Progenitor cell of endocrine pancreas (in vitro differentiated cells): Measurements from ENCODE around the gene FZD10. TPM values are rescaled to one million over a fixed set of nuclear protein-coding genes. Genes with fewer than 3 reads are reported as not detected.

Experiments
- DNase-seq: peaks from one replicate; pipeline ENCODE4 v3.0.0; 2021; ENCODE audit warnings: low spot score; ENCODE audit not compliant: unreplicated experiment
- H3K27ac Mint-ChIP-seq: 2 replicates; pipeline ENCODE4 v1.8.0; 2021; ENCODE audit warnings: mild to moderate bottlenecking, moderate library complexity, mixed read lengths
- H3K27me3 Mint-ChIP-seq: 2 replicates; pipeline ENCODE4 v1.8.0; 2021; ENCODE audit warnings: mixed read lengths
- H3K36me3 Mint-ChIP-seq: 2 replicates; pipeline ENCODE4 v1.8.0; 2022; ENCODE audit warnings: mixed read lengths; ENCODE audit not compliant: insufficient read depth
- H3K4me1 Mint-ChIP-seq: 2 replicates; pipeline ENCODE4 v1.8.0; 2021; ENCODE audit warnings: low read depth, mixed read lengths
- H3K4me3 Mint-ChIP-seq: 2 replicates; pipeline ENCODE4 v1.8.0; 2021; ENCODE audit warnings: low read depth, mild to moderate bottlenecking, moderate library complexity, mixed read lengths
- H3K9me3 Mint-ChIP-seq: 2 replicates; pipeline ENCODE4 v1.8.0; 2021; ENCODE audit warnings: low read depth, mixed read lengths
- CTCF ChIP-seq: fragments of 200-600 bp; sonication (generic); IDR thresholded peaks from one replicate; pipeline ENCODE4 v1.5.0; 2021; ENCODE audit warnings: antibody characterized with exemption, mild to moderate bottlenecking; ENCODE audit not compliant: unreplicated experiment
- total RNA-seq: library from RNA; stranded (reverse); gene quantifications from 2 replicates; pipeline ENCODE4 v1.2.1, GENCODE V29; 2021

FZD10 gene
- total RNA-seq, 1 donor from 2014 or later: 0.24 TPM

GRCh38 chr12:130156652-130157275 lies 5.5 kb upstream of the FZD10 start:
- peaks cover 56% of the 10 kb centered on the region for H3K27me3 Mint-ChIP-seq
- H3K4me1 Mint-ChIP-seq: peaks cover 2% of the 10 kb centered on the region
- H3K27ac Mint-ChIP-seq: no peak overlapping the region
- no peak for TF ChIP-seq CTCF
- H3K36me3 Mint-ChIP-seq: no peaks in the 10 kb centered on the region
- H3K9me3 Mint-ChIP-seq: no peaks in the 10 kb centered on the region
- H3K4me3 Mint-ChIP-seq: no peak overlapping the region
- DNase-seq: no peak

- TF ChIP-seq CTCF: no peak
- no peaks in the 10 kb centered on the region for H3K9me3 Mint-ChIP-seq
- DNase-seq: no peak
- H3K4me3 Mint-ChIP-seq: no peak overlapping the region
- peaks cover 3% of the 10 kb centered on the region for H3K4me1 Mint-ChIP-seq
- H3K36me3 Mint-ChIP-seq: no peaks in the 10 kb centered on the region
- H3K27ac Mint-ChIP-seq: no peak overlapping the region
- peaks cover 46% of the 10 kb centered on the region for H3K27me3 Mint-ChIP-seq
Measured at GRCh38 chr12:130157998-130158753, 4.1 kb upstream of the FZD10 start.

- Mint-ChIP-seq H3K4me1 (peaks cover 5% of the 10 kb centered on the region), H3K4me3 (no peak overlapping the region), H3K27me3 (peaks cover 49% of the 10 kb centered on the region), H3K36me3 (no peaks in the 10 kb centered on the region), H3K27ac (no peak overlapping the region), H3K9me3 (no peaks in the 10 kb centered on the region)
- DNase-seq: no peak
- no peak for TF ChIP-seq CTCF
Measured at GRCh38 chr12:130158754-130159059, 3.6 kb upstream of the FZD10 start.

- Mint-ChIP-seq H3K27me3 (peaks cover 52% of the 10 kb centered on the region), H3K36me3 (no peaks in the 10 kb centered on the region), H3K4me1 (peaks cover 5% of the 10 kb centered on the region), H3K9me3 (no peaks in the 10 kb centered on the region), H3K27ac (no peak overlapping the region), H3K4me3 (no peak overlapping the region)
- DNase-seq: no peak
- TF ChIP-seq CTCF: no peak
Measured at GRCh38 chr12:130160306-130160705, 2.0 kb upstream of the FZD10 start.

- no peak overlapping the region for H3K4me3 Mint-ChIP-seq
- peaks cover 5% of the 10 kb centered on the region for H3K4me1 Mint-ChIP-seq
- H3K36me3 Mint-ChIP-seq: no peaks in the 10 kb centered on the region
- no peaks in the 10 kb centered on the region for H3K9me3 Mint-ChIP-seq
- peaks cover 52% of the 10 kb centered on the region for H3K27me3 Mint-ChIP-seq
- TF ChIP-seq CTCF: no peak
- H3K27ac Mint-ChIP-seq: no peak overlapping the region
- no peak for DNase-seq
Measured at GRCh38 chr12:130160711-130161231, 1.5 kb upstream of the FZD10 start.
